ENCODE results near the gene YPEL5.

YPEL5 gene

DNA sequence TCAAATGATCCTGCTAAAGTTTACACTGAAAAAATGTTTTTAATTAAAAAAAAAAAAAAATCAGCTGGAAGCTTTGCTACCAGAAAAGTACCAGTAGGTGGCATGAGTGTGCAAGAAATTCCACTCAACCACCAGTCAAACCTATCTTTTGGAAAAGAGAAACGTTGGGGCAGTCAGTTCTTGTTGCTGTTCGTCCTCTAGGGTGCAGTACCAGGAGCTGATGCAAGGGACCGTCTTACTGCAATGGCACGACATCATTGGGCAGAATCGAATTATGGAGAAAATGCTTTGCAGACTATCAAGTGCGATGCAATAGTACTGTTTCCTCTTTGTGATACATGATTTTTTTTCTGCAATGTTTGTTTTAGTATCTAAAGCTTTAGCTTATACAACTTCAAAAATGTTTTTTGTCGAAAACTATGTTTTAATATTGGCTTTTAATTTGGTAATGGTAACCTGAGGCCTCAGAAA, 18.3 kb downstream of the YPEL5 start:
- peak; percentile 91 for DNase-seq (ENCODE audit: low read depth)

GRCh38 chr2:30165617-30166016, 18.8 kb downstream of the YPEL5 start:
- no peak for DNase-seq (ENCODE audit: low read depth)

GRCh38 chr2:30172627-30173026, 25.8 kb downstream of the YPEL5 start:
- DNase-seq (ENCODE audit: low read depth), result no peak

DNA sequence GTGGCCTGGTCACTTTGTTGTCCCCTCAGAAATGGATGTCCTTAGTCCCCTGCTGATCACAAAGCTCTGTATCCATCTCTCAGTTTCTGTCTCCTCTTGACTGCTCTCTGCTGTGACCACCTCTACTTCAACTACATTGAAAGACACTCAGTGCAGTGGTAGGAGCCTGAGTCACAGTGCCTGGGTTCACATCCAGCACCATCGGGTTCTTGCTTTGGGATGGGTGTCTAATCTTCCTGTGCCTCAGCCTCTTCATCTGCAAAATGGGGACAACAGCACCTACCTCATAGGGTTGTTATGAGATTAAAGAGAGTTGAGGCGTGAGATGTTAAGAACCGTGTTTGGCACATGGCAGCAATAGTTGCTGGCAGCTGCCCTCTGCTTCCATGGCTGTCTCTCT, 30.6 kb downstream of the YPEL5 start:
- DNase-seq (ENCODE audit: low read depth), result no peak

DNA sequence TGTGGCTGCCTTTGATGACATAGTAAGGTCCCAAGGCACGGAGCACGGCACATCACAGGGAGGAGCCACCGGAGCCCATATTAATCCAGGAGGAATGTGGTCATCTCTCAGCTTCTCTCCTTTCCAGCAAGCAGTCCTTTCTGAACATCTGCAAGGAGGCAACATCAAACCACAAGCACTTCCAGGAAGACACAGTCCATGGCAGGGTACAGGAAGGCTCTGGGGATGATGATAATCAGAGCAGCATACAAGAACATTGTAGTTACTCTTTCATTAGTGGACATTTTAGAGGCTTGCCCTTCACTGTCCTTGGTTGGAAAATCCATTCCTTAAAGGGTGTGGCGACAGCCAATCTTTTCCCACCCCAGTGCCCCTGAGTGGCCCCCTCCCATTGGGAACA, 31.1 kb downstream of the YPEL5 start:
- DNase-seq (ENCODE audit: low read depth), result no peak

DNA sequence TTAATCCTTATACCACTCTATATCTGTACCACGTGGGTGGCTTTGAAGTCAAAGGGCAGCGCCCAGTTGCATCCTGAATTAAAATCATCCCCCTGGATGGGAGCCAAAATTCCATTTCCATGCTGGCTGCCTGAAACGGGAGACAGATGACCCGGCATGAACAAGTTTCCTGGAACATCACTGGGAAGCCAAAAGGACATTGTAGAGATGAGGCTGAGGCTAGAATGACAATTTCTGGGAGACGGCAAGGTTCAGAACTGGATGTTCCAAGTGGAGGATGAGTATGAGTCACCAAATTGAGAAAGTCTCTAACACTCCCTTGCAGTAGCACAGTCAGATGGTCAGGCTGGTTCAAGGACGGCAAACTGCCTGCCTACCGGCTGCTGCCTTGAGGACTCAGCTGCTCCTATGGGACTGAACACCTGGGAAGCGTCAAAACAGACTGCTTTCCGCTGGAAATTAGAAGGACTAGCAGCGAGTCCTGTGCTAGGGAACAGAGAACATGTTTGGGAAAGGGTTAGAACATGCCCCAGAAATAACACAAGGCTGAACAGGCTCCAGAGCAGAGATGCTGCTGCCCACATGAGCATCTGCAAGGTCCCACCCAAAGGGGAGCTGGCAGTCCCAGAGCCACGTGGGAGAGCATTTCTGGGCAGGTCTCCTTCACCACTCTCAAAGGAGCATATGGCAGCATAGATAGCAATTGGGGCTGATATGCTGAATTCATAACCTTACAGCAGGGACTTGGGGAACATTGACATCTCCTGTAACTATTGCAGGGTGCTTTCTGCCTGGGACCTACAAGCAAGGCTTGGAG, 32.0 kb downstream of the YPEL5 start:
- peak; percentile 66 for DNase-seq (ENCODE audit: low read depth)

- no peak for DNase-seq (ENCODE audit: low read depth)
Observed at GRCh38 chr2:30179536-30179935, 32.7 kb downstream of the YPEL5 start.

DNA sequence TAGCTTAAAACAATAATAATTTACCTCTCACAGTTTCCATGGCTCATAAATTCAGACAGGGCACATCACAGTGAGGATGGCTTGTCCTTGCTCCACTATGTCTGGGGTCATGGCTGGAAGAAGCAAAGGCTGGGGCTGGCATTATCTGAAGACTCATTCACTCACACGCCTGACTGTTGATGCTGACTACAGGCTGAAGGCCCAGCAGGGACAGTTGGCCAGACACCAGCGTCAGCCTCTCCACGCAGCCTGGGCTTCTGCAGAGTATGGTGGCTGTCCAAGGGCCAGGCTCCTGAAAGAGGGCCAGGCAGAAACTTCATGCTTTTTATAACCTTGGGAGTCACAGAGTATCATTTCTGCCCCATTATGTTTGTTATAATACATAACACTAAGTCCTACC, 33.4 kb downstream of the YPEL5 start:
- no peak for DNase-seq (ENCODE audit: low read depth)

DNA sequence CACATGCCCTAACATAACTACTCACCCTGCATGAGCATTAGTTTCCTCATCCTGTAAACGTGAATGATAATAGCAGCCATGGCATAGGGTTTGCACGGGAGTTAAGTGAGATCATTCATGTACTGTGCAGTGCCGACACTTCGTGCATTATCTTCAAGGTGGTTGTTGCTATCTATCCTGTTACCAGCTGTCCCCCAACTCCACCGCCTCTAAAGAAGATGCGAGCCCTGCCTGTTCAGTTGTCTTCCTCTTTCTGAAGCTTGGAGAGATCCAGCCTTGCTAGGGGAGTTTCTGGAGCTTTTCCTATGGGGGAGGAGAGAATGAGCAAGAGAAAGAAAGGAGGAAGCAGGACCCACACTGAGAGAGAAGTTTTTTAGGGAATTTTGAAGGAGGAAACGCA, 34.4 kb downstream of the YPEL5 start:
- DNase-seq (ENCODE audit: low read depth), result no peak

DNA sequence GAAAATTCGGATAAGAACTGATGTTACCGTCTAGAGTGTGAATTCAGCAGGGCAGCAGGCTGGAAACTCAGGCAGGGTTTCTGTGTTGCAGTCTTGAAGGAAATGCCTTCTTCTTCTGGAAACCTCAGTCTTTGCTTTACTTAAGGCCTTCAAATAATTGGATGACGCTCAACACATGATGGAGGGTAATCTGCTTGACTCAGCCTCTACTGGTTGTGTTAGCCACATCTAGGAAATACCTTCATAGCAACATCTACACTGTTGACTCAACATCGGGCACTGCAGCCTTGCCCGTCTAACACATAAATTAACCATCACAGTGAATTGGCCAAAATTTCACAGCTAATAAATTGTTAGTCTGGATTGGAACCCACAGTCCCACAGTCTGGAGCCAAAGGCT, 37.2 kb downstream of the YPEL5 start:
- DNase-seq (ENCODE audit: low read depth), result no peak

GRCh38 chr2:30185178-30185577, 38.4 kb downstream of the YPEL5 start:
- no peak for DNase-seq (ENCODE audit: low read depth)

GRCh38 chr2:30188292-30188691, 41.5 kb downstream of the YPEL5 start:
- DNase-seq (ENCODE audit: low read depth), result no peak

- no peak for DNase-seq (ENCODE audit: low read depth)
Observed at GRCh38 chr2:30190637-30191036, 43.8 kb downstream of the YPEL5 start.

- DNase-seq (ENCODE audit: low read depth), result no peak
Observed at GRCh38 chr2:30191107-30191506, 44.3 kb downstream of the YPEL5 start.

DNA sequence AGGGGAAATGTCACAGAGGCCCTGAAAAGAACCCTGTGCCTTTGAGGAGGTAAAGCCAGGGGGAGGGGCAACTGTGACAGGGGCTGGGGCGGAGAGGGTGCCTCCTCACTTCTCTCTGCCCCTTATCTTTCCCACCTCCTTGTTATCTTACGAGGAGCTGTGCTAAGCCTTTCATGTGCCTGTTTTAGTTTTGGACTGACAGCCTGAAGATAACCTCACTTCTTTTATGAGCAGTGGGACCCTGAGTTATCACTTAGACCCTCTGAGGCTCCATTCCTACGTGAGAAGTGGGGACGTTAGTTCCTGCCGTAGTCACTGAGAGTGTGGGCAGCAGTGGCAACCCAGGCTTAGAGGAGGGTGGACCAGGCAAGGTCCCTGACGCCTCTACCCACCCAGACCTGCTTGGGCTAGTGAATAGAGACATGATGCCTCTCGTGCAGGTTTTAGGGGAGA, 45.0 kb downstream of the YPEL5 start:
- no peak for DNase-seq (ENCODE audit: low read depth)

DNA sequence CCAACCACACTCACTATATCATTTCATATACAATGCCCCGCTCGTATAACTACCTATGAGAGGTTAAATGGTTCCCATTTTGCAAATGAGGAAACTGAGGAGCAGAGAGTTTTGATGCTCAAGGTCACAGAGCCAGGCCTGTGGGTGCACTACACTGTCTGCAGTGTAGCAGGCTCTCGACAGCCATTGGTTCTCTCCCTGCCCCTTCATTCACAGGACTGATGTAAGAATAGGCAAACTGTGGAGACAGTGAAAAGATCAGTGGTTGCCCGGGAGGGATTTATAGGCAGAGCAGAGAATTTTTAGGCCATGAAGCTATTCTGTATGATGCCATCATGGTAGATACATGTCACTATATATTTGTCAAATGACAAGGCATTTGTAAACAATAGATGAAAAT, 45.5 kb downstream of the YPEL5 start:
- no peak for DNase-seq (ENCODE audit: low read depth)

GRCh38 chr2:30193104-30193681, 46.4 kb downstream of the YPEL5 start:
- no peak for DNase-seq (ENCODE audit: low read depth)

DNA sequence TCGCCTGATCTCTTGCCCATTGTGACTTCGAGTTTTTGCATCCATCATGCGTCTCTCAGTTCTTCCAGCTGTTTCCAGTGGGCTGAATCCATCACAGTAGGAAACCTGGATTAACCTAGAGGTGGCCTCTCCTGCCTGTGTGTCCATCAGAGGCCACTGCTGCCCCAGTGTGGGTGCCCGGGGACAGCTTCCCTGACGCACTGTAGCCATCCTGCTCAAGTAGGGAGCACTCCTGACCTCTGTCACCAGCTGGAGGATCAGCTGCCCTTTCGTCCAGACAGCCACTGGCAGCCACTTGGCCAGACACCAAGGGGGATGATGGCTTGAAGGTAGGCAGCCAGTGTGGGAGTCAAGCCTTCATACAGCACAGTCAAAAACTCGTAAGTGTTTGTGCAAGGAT, 47.6 kb downstream of the YPEL5 start:
- no peak for DNase-seq (ENCODE audit: low read depth)

DNA sequence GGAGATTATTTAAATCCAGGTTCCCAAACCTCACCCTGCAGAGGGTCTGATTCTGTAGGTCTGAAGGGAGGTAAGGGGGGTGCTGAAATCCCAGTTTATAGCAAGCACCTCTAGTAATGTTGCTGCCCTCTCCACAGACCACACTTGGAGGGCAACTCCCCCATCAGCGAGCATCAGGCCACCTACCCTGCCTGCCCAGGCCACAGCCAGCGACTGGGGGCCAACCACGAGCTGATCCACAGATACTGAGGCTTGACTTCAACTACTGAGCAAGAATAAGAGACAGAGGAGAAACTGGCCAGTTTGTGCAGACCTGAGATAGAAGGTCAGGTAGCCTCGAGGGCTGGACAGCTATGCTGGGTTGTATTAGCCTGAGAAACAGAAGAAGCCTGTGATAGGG, 48.2 kb downstream of the YPEL5 start:
- no peak for DNase-seq (ENCODE audit: low read depth)

DNA sequence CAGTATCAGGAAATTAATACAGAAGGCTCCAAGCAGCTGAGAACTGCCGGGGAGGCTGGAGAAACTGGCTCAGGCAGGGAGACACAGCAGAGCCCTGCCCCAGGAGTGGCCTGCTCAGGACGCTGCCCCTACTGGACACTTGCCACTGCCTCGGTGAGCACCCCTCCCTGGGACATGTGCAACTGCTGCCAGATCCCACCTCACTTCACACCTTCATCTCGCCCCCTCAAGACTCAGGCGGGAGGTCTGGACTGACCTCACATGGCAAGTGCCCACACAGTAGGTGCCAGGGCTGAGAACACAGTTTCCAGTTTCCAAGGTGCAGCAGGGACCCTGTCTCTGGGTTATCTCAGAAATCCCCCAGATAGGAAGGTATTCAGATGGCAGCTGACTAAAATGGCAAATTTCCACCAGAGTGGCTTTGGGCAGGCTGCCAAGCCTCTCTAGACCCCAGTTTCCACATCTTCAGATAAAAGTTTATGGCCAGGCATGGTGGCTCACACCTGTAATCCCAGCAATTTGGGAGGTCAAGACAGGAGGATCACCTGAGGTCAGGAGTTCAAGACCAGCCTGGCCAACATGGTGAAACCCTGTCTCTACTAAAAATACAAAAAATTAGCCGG, 50.9 kb downstream of the YPEL5 start:
- DNase-seq (ENCODE audit: low read depth), result no peak

DNA sequence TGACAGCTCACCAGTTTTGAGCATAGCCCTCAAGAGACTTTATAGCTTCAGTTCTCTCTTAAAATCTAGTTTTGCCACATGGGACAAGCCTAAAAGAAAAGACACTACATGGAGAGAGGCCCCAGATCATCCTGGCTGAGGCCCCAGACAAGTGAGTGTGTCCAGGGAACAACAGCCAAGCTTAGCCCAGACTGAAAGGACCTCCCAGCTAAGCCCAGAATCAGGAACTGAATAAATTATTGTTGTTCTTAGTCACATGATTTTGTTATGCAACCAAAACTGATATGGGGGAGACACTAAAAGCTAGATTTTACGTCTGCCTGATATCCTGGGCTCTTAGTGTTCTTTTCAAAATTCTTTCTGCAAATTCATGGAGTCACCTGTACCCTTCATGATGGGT, 55.2 kb downstream of the YPEL5 start:
- no peak for DNase-seq (ENCODE audit: low read depth)

DNA sequence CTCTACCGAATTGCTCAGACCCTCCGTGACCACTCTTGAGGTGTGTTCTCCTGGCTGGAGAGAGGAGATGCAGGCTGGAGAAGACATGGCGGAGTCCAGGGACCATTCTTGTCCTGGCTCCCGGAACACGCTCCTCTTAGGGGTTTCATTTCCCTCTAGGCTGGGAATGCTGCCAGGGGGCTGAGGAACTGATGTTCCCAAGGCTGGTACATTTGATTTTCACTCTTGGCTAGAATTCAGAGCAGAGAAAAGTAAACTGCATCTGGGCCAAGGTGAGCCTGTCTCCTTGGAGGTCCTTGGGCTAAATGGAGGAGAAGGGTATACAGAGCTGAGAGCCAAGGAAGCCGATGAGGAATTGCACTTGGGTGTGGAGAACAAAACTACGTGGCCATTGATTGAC, 56.3 kb downstream of the YPEL5 start:
- DNase-seq (ENCODE audit: low read depth), result no peak

GRCh38 chr2:30204281-30204680, 57.5 kb downstream of the YPEL5 start:
- DNase-seq (ENCODE audit: low read depth), result no peak
